ENCODE results near the gene MET.

DNA sequence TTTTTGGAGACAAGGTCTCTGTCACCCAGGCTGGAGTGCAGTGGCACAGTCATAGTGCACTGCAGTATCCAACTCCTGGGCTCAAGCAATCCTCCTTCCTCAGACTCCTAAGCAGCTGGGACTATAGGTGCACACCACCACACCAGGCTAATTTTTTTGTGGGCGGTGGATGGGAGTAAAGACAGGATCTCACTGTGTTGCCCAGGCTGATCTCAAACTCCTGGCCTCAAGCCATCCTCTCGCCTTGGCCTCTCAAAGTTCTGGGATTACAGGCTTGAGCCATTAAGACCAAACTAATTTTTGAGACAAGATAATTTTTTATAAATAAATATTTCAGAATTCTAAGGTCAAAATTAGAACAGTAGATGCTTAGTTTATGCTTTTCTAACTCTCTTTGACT, 109.6 kb downstream of the MET start:
- TF ChIP-seq, protein P1, sequence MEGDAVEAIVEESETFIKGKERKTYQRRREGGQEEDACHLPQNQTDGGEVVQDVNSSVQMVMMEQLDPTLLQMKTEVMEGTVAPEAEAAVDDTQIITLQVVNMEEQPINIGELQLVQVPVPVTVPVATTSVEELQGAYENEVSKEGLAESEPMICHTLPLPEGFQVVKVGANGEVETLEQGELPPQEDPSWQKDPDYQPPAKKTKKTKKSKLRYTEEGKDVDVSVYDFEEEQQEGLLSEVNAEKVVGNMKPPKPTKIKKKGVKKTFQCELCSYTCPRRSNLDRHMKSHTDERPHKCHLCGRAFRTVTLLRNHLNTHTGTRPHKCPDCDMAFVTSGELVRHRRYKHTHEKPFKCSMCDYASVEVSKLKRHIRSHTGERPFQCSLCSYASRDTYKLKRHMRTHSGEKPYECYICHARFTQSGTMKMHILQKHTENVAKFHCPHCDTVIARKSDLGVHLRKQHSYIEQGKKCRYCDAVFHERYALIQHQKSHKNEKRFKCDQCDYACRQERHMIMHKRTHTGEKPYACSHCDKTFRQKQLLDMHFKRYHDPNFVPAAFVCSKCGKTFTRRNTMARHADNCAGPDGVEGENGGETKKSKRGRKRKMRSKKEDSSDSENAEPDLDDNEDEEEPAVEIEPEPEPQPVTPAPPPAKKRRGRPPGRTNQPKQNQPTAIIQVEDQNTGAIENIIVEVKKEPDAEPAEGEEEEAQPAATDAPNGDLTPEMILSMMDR (tag by site-specific recombination; IDR thresholded peaks at IDR 0.05): no peak
- no peak for TF ChIP-seq ZNF514 (tag by site-specific recombination; IDR thresholded peaks at IDR 0.05)

All from HEK293 (cell line).